ENCODE measurements around the gene ZNF584.

The ZNF584 gene

GRCh38 chr19:58385891-58386575 lies 22.4 kb upstream of the ZNF584 start (continued):
- 0 out of 2 replicates have a peak, but pooled peaks have one; percentile 7 for TF ChIP-seq ZIC2 (tag by site-specific recombination; IDR thresholded peaks at IDR 0.05)
- TF ChIP-seq, protein P1, sequence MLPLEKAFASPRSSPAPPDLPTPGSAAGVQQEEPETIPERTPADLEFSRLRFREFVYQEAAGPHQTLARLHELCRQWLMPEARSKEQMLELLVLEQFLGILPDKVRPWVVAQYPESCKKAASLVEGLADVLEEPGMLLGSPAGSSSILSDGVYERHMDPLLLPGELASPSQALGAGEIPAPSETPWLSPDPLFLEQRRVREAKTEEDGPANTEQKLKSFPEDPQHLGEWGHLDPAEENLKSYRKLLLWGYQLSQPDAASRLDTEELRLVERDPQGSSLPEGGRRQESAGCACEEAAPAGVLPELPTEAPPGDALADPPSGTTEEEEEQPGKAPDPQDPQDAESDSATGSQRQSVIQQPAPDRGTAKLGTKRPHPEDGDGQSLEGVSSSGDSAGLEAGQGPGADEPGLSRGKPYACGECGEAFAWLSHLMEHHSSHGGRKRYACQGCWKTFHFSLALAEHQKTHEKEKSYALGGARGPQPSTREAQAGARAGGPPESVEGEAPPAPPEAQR (tag by site-specific recombination; IDR thresholded peaks at IDR 0.05), result no peak
- no peak for TF ChIP-seq ZNF843 (tag by site-specific recombination; IDR thresholded peaks at IDR 0.05)
- TF ChIP-seq, protein P2, sequence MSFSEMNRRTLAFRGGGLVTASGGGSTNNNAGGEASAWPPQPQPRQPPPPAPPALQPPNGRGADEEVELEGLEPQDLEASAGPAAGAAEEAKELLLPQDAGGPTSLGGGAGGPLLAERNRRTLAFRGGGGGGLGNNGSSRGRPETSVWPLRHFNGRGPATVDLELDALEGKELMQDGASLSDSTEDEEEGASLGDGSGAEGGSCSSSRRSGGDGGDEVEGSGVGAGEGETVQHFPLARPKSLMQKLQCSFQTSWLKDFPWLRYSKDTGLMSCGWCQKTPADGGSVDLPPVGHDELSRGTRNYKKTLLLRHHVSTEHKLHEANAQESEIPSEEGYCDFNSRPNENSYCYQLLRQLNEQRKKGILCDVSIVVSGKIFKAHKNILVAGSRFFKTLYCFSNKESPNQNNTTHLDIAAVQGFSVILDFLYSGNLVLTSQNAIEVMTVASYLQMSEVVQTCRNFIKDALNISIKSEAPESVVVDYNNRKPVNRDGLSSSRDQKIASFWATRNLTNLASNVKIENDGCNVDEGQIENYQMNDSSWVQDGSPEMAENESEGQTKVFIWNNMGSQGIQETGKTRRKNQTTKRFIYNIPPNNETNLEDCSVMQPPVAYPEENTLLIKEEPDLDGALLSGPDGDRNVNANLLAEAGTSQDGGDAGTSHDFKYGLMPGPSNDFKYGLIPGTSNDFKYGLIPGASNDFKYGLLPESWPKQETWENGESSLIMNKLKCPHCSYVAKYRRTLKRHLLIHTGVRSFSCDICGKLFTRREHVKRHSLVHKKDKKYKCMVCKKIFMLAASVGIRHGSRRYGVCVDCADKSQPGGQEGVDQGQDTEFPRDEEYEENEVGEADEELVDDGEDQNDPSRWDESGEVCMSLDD (tag by site-specific recombination; IDR thresholded peaks at IDR 0.05), result no peak

DNA sequence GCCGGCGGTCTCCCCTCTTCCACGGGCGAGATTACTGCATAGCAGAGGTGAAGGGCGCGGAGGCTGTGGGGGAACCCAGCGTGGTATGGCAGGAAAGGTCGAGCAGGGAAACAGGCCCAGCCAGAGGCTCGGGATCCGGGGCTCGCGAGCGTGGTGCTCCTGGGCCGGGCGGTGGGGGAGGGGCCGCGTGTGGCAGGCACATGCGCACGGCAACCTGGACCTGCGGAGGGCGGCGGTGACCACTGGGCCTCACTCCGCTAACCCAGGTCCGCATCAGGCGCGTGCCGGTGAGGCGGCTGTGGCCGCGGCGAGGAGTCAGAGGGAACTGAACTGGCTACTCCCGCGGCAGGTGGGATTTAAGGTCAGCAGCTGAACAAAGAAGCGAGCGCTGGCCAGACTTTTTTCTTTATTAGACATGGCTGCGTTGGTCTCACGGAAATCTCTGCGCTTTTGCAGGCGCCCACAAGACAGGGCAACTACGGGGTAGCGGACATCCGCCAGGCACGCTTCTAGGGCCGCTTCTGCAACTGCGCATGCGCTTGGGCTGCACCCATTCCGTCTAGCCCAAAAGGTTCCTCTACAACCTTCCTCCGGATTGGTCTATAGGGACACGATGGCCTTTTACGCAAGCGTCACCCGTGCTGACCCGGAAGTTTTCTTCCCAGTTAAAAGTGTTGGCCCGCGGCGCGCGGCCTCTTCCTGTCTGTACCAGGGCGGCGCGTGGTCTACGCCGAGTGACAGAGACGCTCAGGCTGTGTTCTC lies 21.7 kb upstream of the ZNF584 start, which contains the start of gene RPS5:
Gene RPS5, plus strand, starts transcription at position 694 of the 762 bp plus-strand sequence. CDS start 869 bp downstream, outside the sequence.
- CTCF ChIA-PET, result no interaction called here
- Histone ChIP-seq H3K36me3 (ENCODE audit: control insufficient read depth in 2 of 2, insufficient read depth in 1 of 2, low read length in 2 of 2) (peaks cover 37 to 40% of the 10 kb centered on the region in 2 experiments), H3K9me3 (ENCODE audit: control insufficient read depth, insufficient read depth, low read depth, low read length) (no peaks in the 10 kb centered on the region), H3K27ac (ENCODE audit: extremely low read depth, low read depth, low read length) (peak within 1 kb of the TSS; percentile 100), H3K4me3 (ENCODE audit: low read depth, low read length) (peak within 1 kb of the TSS; percentile 77), H3K4me1 (ENCODE audit: control insufficient read depth, insufficient read depth, low read length) (peaks cover 16% of the 10 kb centered on the region)
- POLR2A ChIA-PET, result interaction anchor here (1.1 to 4.2 kb wide), 8 partner anchors 9 to 157 kb away, joined by 3 to 28 read pairs (median 5); partner anchors contain the start of genes TRIM28, ZNF446, ZNF497 and ZNF584
- TF ChIP-seq ZEB2 (tag by site-specific recombination; IDR thresholded peaks at IDR 0.05) (0 out of 2 replicates have a peak, but pooled peaks have one; percentile 79), HOXD13 (CRISPR knock-in tag; IDR thresholded peaks at IDR 0.05; ENCODE audit: borderline replicate concordance) (peak; percentile 57; the same call in 1 of the 2 replicates), SP2 (tag by site-specific recombination; IDR thresholded peaks at IDR 0.05) (peak; percentile 88), ZNF747 (tag by site-specific recombination; IDR thresholded peaks at IDR 0.05) (no peak), TSHZ1 (tag by site-specific recombination; IDR thresholded peaks at IDR 0.05; ENCODE audit: borderline replicate concordance) (no peak), ZBTB20 (tag by site-specific recombination; IDR thresholded peaks at IDR 0.05) (peak; percentile 73), FEZF1 (tag by site-specific recombination; IDR thresholded peaks at IDR 0.05) (peak; percentile 79), ZNF660 (tag by site-specific recombination; IDR thresholded peaks at IDR 0.05) (0 out of 2 replicates have a peak, but pooled peaks have one; percentile 30), KLF9 (tag by site-specific recombination; IDR thresholded peaks at IDR 0.05; ENCODE audit: low read depth) (peak; percentile 59)
- TF ChIP-seq, protein P3, sequence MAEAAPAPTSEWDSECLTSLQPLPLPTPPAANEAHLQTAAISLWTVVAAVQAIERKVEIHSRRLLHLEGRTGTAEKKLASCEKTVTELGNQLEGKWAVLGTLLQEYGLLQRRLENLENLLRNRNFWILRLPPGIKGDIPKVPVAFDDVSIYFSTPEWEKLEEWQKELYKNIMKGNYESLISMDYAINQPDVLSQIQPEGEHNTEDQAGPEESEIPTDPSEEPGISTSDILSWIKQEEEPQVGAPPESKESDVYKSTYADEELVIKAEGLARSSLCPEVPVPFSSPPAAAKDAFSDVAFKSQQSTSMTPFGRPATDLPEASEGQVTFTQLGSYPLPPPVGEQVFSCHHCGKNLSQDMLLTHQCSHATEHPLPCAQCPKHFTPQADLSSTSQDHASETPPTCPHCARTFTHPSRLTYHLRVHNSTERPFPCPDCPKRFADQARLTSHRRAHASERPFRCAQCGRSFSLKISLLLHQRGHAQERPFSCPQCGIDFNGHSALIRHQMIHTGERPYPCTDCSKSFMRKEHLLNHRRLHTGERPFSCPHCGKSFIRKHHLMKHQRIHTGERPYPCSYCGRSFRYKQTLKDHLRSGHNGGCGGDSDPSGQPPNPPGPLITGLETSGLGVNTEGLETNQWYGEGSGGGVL (tag by site-specific recombination; IDR thresholded peaks at IDR 0.05), result peak; percentile 21; the same call in 1 of the 2 replicates
- TF ChIP-seq, protein P4, sequence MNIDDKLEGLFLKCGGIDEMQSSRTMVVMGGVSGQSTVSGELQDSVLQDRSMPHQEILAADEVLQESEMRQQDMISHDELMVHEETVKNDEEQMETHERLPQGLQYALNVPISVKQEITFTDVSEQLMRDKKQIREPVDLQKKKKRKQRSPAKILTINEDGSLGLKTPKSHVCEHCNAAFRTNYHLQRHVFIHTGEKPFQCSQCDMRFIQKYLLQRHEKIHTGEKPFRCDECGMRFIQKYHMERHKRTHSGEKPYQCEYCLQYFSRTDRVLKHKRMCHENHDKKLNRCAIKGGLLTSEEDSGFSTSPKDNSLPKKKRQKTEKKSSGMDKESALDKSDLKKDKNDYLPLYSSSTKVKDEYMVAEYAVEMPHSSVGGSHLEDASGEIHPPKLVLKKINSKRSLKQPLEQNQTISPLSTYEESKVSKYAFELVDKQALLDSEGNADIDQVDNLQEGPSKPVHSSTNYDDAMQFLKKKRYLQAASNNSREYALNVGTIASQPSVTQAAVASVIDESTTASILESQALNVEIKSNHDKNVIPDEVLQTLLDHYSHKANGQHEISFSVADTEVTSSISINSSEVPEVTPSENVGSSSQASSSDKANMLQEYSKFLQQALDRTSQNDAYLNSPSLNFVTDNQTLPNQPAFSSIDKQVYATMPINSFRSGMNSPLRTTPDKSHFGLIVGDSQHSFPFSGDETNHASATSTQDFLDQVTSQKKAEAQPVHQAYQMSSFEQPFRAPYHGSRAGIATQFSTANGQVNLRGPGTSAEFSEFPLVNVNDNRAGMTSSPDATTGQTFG (tag by site-specific recombination; IDR thresholded peaks at IDR 0.05; ENCODE audit: borderline replicate concordance), result no peak
- TF ChIP-seq, protein P2 (tag by site-specific recombination; IDR thresholded peaks at IDR 0.05), result peak; percentile 75
- TF ChIP-seq, protein P5, sequence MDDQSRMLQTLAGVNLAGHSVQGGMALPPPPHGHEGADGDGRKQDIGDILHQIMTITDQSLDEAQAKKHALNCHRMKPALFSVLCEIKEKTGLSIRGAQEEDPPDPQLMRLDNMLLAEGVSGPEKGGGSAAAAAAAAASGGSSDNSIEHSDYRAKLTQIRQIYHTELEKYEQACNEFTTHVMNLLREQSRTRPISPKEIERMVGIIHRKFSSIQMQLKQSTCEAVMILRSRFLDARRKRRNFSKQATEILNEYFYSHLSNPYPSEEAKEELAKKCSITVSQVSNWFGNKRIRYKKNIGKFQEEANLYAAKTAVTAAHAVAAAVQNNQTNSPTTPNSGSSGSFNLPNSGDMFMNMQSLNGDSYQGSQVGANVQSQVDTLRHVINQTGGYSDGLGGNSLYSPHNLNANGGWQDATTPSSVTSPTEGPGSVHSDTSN (CRISPR knock-in tag; IDR thresholded peaks at IDR 0.05), result peak; percentile 30
